ENCODE measurements around the gene SNRPA1. TPM values are rescaled to one million over a fixed set of nuclear protein-coding genes. Genes with fewer than 3 reads are reported as not detected.

SNRPA1 gene
- total and polyA plus RNA-seq, 2 donors (not counting 3 experiments of a cell fraction or from before 2014, with no cell fraction given), result 68.5 to 82.7 TPM

DNA sequence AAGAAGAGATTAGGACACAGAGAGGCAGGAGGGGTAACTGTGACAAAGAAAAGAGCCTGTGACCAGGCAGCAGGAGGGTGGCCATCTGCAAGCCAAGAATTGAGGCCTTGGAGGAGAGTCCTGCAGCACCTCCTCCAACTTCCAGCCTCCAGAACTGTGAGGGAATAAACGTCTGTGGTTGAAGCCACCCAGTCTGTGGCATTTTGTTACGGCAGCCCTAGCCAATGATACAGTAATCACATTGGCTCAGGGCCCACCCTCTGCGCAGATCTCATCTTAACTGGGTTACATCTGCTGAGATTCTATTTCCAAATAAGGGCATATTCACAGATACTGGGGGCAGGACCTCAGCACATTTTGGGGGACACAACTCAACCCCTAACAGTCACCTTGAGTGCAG, 29.0 kb downstream of the SNRPA1 start:
- intact Hi-C loops (cut with micrococcal nuclease), result no loop called here
- dilution Hi-C loops (cut with MboI; ENCODE audit: extremely low pct_ligation_motif_present, low sequenced_read_pairs), result no loop called here

More for the DNA sequence above, 29.0 kb downstream of the SNRPA1 start:
- H4K20me1 ChIP-seq (replicated peaks; ENCODE audit: control insufficient read depth, extremely low read depth, insufficient read depth, low read length), result no peaks in the 10 kb centered on the region
- no peaks in the 10 kb centered on the region for H3K9me3 ChIP-seq (replicated peaks; ENCODE audit: control insufficient read depth, insufficient read depth, low read length)
- H3K9me1 ChIP-seq (replicated peaks; ENCODE audit: control insufficient read depth, extremely low read depth, insufficient read depth, low read length), result no peaks in the 10 kb centered on the region
- no peak overlapping the region for H3K4me3 ChIP-seq (replicated peaks in 1 of 3; ENCODE audit: insufficient read depth in 1 of 3, low read depth in 1 of 3, low read length in 3 of 3)
- TF ChIP-seq, protein P1, sequence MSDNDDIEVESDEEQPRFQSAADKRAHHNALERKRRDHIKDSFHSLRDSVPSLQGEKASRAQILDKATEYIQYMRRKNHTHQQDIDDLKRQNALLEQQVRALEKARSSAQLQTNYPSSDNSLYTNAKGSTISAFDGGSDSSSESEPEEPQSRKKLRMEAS (IDR thresholded peaks at IDR 0.05; ENCODE audit: insufficient read depth, insufficient read length), result no peak
- TF ChIP-seq EZH2 (IDR thresholded peaks at IDR 0.05; ENCODE audit: borderline replicate concordance, low read depth, low read length, severe bottlenecking) (no peak), POLR2A (IDR thresholded peaks at IDR 0.05; ENCODE audit: low read depth, low read length) (no peak), JUN (IDR thresholded peaks at IDR 0.05; ENCODE audit: borderline replicate concordance, insufficient read depth, insufficient read length, low read depth) (no peak), MYC (IDR thresholded peaks at IDR 0.05; ENCODE audit: low read depth, low read length) (no peak), GATA2 (IDR thresholded peaks at IDR 0.05; ENCODE audit: insufficient read depth, insufficient read length, low read depth, low read length) (no peak), POLR2AphosphoS5 (IDR thresholded peaks at IDR 0.05; ENCODE audit: insufficient read depth, low read depth, low read length) (no peak), FOS (IDR thresholded peaks at IDR 0.05; ENCODE audit: borderline replicate concordance, insufficient read depth, low read length) (no peak)
- TF ChIP-seq, protein P2, sequence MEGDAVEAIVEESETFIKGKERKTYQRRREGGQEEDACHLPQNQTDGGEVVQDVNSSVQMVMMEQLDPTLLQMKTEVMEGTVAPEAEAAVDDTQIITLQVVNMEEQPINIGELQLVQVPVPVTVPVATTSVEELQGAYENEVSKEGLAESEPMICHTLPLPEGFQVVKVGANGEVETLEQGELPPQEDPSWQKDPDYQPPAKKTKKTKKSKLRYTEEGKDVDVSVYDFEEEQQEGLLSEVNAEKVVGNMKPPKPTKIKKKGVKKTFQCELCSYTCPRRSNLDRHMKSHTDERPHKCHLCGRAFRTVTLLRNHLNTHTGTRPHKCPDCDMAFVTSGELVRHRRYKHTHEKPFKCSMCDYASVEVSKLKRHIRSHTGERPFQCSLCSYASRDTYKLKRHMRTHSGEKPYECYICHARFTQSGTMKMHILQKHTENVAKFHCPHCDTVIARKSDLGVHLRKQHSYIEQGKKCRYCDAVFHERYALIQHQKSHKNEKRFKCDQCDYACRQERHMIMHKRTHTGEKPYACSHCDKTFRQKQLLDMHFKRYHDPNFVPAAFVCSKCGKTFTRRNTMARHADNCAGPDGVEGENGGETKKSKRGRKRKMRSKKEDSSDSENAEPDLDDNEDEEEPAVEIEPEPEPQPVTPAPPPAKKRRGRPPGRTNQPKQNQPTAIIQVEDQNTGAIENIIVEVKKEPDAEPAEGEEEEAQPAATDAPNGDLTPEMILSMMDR (IDR thresholded peaks at IDR 0.05; ENCODE audit: extremely low read depth in 1 of 2, insufficient read depth in 1 of 2, low read depth in 1 of 2, low read length in 2 of 2), result no peak
- POLR2A ChIA-PET, result no interaction called here
- no peak overlapping the region for H3K9ac ChIP-seq (replicated peaks; ENCODE audit: extremely low read depth, insufficient read depth, low read length)
- CTCF ChIA-PET, result no interaction called here
- peaks cover 0 to 2% of the 10 kb centered on the region in 2 experiments for H3K27me3 ChIP-seq (ENCODE audit: control insufficient read depth in 2 of 2, insufficient read depth in 2 of 2, low read length in 2 of 2)
- peaks cover 2 to 4% of the 10 kb centered on the region in 2 experiments for H3K36me3 ChIP-seq (ENCODE audit: control insufficient read depth in 2 of 2, extremely low read depth in 1 of 2, insufficient read depth in 2 of 2, low read length in 2 of 2)
- FAIRE-seq (no peak), DNase-seq (ENCODE audit: low read depth, low spot score) (no peak)
- peaks cover 12% of the 10 kb centered on the region for H3K4me1 ChIP-seq (ENCODE audit: control insufficient read depth, extremely low read depth, insufficient read depth, low read length)
- no peak overlapping the region for H3K4me2 ChIP-seq (ENCODE audit: insufficient read depth, low read length)
- H3K79me2 ChIP-seq (ENCODE audit: control insufficient read depth, insufficient read depth, low read length), result no peaks in the 10 kb centered on the region
- H3K27ac ChIP-seq (ENCODE audit: insufficient read depth, low read depth, low read length), result no peak overlapping the region
- BruUV-seq (replicated peaks), result no TSS peak
- H2AFZ ChIP-seq (ENCODE audit: low read depth, low read length), result no peak overlapping the region

All from endothelial cell of umbilical vein (primary cell).